HG03457 (cell line): ENCODE data around the gene RBM38.

Experiments used
- ATAC-seq: cut with Tn5 transposase; IDR thresholded peaks from one replicate; pipeline ENCODE4 v1.9.1; 2021; ENCODE audit warnings: moderate number of reproducible peaks; ENCODE audit not compliant: unreplicated experiment

Gene RBM38

DNA sequence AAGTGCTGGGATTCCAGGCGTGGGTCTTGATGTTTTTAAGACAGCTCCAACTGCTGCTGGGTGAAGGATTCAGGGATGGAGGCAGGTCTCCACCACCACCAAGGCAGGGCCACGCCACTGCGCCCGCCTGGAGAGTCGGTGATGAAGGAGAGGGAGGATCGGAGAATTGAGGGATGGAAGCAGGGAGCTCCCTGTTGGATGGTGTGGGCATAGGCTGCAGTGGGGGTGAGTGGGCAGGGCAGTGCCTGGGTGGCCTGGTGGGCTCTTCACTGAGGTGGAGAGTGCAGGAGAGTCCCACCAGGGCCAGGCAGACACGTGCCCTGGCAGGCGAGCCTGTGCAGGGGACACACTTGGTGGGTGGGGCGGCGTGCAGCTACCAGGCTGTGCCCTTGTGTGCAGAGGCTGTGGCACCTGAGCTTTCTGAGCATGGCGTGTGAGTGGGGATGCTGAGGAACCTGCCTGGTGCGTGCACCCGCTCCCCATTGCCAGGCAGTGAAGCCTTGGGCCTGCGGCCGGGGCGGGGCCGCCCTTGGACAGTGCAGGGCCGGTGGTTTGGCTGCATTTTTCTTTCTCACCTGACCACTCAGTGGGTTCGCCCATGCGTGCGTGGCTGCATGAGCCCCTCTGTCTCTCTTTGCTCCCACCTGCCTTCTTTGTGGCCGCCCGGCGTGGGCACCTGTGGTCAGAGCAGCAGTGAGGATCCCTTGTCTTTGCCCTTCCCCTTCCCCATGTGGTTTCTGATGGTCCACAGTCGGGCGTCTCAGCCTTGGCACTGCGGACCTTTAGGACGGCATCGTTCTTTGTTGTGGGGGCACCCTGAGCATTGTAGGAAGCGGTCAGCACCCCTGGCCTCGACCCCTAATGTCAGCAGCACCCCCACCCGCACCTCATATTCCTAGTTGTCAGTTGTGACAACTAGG lies 11.3 kb downstream of the RBM38 start:
- no peak for ATAC-seq

DNA sequence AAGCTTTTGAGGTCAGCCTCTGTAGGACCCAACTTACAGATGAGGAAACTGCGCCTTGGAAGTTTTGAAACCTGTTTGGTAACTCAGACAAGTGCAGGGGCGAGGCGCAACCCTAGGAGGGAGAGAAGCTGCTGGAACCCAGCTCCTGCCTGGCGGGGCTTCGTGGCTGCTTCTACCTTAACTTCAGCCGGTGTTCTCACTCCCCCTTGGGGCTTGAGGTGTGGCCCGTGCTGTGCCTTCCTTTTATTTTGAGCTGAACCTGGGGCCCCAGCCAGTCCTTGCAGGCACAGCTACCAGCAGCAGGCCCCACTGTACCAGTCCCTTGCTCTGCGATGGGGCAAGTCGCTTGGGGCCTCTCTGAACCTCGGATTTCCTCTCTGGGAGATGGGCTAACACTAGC lies 12.0 kb downstream of the RBM38 start:
- no peak for ATAC-seq

DNA sequence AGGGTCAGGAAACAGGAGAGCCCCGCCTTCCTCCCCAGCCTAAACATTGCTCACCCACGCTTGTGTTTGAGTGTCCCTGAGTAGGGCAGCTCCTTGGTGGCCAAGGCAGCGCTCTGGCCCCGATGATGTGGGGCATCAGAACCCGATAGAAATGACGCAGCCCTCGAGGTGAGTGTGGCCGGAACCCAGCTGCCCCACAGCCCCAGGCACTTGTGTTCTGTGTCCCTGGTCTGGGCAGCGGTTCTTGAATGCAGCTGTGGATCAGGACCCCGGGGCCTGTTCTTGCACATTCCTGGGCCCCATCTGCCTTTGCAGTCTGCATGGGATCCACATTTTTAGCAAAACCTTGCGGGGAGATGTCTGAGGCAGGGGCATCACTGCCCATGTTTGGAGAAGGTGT lies 12.8 kb downstream of the RBM38 start:
- no peak for ATAC-seq

DNA sequence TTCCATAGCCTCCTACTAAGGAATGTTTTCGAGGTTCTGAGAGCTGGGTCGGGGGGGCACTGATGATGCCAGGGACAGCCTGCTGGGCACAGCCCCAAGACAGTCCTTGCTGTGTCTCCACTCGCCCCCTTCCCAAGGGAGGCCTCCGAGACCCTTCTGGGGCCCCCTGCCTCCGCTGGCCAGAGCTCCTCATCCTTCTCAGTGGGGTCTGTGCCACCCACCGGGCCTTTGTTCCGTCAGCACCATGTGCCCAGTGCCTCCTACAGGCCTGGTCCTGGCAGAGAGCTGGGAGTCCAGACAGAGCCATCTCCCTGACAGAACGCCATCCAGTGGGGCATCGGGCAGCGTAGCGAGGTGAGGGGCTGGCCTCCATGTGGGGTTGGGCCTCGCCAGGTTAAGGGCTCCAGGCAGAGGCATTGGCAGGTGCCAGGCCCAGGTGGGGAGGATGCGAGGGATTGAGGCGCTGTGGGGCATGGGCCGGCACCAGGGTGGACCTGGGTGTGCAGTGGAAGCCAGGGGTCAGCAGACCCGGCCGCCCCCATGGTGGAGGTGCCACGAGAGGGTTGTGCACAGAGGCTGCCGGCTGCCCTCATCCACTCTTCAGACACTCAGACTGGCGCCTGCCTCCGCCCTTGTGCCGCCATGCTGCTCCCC lies 13.3 kb downstream of the RBM38 start:
- ATAC-seq, result no peak

- ATAC-seq, result no peak
Measured at GRCh38 chr20:57405236-57406016, 14.2 kb downstream of the RBM38 start.

DNA sequence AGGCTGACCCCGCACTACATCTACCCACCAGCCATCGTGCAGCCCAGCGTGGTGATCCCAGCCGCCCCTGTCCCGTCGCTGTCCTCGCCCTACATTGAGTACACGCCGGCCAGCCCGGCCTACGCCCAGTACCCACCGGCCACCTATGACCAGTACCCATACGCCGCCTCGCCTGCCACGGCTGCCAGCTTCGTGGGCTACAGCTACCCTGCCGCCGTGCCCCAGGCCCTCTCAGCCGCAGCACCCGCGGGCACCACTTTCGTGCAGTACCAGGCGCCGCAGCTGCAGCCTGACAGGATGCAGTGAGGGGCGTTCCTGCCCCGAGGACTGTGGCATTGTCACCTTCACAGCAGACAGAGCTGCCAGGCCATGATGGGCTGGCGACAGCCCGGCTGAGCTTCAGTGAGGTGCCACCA lies 16.4 kb downstream of the RBM38 start:
- no peak for ATAC-seq

- ATAC-seq, result no peak
Measured at GRCh38 chr20:57408131-57408530, 16.9 kb downstream of the RBM38 start.

GRCh38 chr20:57408536-57409233 lies 17.5 kb downstream of the RBM38 start:
- no peak for ATAC-seq

DNA sequence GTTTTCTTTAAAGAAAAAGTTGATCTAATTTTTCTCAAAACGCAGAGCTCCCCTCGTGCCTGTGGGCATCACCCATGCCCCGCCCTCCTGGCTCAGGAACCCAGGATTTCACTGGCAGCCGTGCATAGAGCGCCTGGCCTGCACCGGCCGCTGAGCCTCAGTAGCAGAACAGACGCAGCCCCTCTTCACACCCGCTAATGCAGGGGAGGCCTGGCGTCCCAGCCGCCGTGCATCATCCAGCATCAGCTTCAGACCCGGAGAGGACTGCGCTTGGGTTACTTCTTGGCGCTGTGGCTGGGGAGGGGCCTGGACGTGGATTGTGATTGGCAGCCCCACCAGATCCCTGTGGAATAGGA lies 18.1 kb downstream of the RBM38 start:
- ATAC-seq, result no peak

DNA sequence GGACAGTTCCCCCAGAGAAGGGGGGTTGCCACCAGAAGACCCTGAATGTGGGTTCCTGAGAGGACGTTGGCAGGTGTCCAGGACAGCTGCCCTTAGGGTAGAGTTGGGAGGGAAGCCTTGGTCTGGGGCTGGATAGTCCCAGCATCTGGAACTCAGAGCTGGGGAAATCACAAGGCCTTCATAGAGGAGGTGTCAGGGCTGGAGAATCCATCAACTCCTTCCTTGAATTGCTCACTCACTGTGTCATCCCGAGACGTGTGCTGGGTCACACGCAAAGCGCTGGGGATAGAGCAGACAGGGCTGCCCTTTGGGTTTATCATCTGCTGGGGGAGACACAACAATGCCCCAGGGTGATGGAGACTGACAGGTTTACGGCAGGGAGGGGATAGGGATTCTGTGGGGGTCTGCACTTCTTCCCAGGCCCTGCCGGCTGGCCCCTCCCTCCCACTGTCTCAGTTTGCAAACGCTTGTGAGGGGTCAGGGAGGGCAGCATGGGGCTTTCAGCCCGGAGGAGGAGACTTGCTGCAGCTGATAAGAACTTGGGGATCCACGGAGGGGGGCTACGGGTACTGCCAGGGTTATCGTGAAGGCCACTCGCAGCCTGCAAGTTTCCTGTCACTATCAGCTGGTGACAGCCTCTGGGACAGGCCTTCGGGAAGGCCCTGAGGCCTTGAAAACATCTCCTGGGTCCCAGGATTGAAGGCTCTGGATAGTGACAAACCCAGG lies 18.6 kb downstream of the RBM38 start:
- ATAC-seq, result no peak

- no peak for ATAC-seq
Measured at GRCh38 chr20:57410398-57410920, 19.3 kb downstream of the RBM38 start.

- ATAC-seq, result no peak
Measured at GRCh38 chr20:57410924-57411323, 19.7 kb downstream of the RBM38 start.

DNA sequence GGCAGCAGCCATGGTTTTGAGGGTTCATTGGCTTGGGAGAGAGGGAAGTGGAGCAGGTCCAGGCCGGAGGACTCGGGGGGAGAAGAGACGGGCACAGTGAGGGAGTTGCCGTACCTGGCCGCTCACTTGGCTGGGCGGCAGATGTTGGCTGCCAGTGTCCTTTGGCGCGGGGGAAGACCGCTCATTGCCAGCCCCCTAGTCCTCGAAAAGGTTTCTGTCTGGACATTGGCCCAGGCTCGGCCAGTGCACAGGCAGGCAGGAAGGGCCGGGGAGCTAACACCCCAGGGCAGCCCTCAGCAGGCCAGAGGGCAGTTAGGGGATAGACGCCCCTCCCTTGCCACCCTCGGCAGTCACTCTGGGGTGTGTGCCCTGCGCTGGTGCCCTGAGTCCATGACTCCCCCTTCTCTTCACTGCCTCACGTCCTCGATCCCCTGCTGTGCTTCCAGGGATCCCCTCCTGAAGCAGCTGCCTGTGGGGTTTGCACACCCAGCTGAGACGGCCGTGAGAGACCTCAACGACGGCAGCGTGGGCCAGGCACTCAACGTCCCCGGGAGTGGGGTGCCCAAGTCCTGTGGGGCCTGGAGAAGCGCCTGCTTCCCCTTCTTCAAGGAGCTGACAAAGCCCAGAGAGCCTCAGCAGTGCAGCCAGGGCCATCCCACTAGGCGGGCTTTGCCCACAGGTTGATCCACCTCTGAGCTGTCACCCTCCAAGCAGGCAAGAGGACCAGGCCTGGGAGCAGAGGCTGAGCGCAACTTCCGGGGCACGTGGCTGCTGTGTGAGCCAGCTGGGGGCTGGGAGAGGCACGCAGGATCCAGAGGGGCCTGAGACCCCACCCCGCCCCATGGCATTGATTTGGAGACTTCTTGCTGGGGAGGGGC lies 20.4 kb downstream of the RBM38 start:
- no peak for ATAC-seq

DNA sequence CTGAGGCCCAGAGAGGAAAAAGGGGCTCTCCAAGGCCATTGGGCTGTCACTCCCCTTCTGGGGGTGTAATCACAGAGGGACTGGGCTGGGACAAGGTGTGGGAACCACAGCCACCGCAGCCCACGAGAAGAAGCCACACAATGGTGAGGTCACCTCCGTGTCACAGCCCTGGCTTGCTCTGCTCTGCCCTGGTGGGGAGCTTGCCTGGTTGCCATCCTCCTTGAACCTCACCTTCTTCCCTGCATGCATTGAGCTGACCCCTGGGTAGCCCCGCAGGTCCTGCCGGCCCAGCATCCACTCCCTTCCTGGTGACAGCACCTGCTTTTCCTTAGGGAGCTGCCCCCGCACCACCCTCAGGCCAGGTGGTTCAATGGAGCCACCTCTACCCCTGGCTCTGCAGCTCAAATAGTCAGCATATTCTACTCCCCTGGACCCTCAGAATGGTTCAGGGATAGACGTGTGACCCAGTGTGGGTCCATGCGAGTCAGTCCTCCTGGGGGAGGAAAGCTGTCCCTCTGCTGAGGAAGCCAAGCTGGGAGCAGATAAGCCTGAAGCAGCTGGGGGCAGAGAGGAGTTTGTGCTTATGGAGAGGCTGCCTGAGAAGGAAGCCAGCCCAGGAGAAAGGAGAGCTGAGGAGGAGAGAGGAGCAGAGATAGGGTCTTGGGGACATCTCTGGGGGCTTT lies 21.3 kb downstream of the RBM38 start:
- ATAC-seq, result no peak

DNA sequence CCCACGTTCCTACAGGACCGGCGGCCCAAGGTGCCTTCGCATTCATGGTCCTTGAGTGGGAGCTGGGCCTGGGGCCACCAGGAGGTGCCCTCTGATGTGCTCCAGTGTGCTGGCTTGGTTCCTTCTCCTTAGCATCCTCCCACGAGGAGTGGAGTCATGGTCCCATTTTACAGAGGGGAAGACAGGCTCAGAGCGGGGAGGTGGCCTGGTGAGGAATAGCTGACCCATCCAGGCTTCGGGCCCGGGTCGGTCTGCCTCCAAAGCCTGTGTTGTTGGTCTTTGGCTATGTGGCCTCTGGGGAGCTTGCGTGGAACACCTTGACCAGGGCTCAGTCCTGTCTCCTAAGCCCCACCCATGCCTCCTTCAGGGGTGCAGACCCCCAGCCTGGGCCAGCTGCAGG lies 22.8 kb downstream of the RBM38 start:
- no peak for ATAC-seq

- no peak for ATAC-seq
Measured at GRCh38 chr20:57414867-57415592, 23.8 kb downstream of the RBM38 start.

DNA sequence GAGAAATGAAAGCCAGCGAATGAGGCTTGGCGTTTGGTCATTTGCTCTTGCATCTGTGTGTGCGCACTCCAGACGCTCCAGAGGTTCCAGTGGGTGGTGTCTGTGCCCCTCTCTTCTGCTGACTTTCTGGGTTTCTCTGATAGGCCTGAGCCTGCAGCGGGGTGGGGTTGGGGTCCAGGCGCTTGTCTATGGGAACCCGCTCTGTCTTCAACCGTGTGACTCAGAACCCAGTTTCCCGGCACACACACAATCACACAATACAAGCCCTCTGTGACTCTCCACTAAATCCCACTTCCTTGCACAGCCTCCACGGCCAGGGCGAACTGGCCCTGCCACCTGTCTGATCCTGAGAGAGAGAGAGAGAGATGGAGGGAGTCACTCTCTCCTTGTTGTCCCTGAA lies 24.6 kb downstream of the RBM38 start:
- ATAC-seq, result no peak
